Activated T-helper 1 cell treated with anti-CD3 and anti-CD28 coated beads, Interleukin-2, amount 50 U/mL, for 16 hours (primary cell): ENCODE measurements around the gene HERC2.
"Not testable (repeated sequence)": the region's sequence is repeated elsewhere in the genome, so short reads cannot be mapped to it uniquely, and the experiment has no call there.

Source experiments
- DNase-seq, 2 donors: peaks; one replicate each; pipeline ENCODE4 v3.0.0-alpha.2; 2020; ENCODE audit warnings: low read depth in 1 of 2, low spot score in 1 of 2

Gene HERC2

GRCh38 chr15:28132524-28133275 is 189.3 kb downstream of the HERC2 start:
- DNase-seq: no peak

- no peak for DNase-seq
Observed at GRCh38 chr15:28131946-28132345, 190.0 kb downstream of the HERC2 start.

GRCh38 chr15:28131400-28131799 is 190.6 kb downstream of the HERC2 start:
- DNase-seq: no peak

- DNase-seq: no peak
Observed at GRCh38 chr15:28130651-28131050, 191.3 kb downstream of the HERC2 start.

GRCh38 chr15:28129231-28129848 is 192.6 kb downstream of the HERC2 start:
- no peak for DNase-seq

GRCh38 chr15:28128031-28128430 is 193.9 kb downstream of the HERC2 start:
- no peak for DNase-seq

GRCh38 chr15:28127036-28127435 is 194.9 kb downstream of the HERC2 start:
- no peak for DNase-seq

GRCh38 chr15:28125673-28126651 is 196.0 kb downstream of the HERC2 start:
- no peak for DNase-seq

- DNase-seq: no peak
Observed at GRCh38 chr15:28124841-28125240, 197.1 kb downstream of the HERC2 start.

GRCh38 chr15:28123408-28124023 is 198.5 kb downstream of the HERC2 start:
- DNase-seq: no peak

GRCh38 chr15:28122038-28122949 is 199.7 kb downstream of the HERC2 start:
- DNase-seq: no peak

- DNase-seq: not testable (repeated sequence)
Observed at GRCh38 chr15:28121577-28121976, 200.4 kb downstream of the HERC2 start.

GRCh38 chr15:28120359-28120640 is 201.7 kb downstream of the HERC2 start:
- no peak for DNase-seq

GRCh38 chr15:28118531-28118930 is 203.4 kb downstream of the HERC2 start:
- no peak for DNase-seq

GRCh38 chr15:28118083-28118482 is 203.9 kb downstream of the HERC2 start:
- DNase-seq: no peak

GRCh38 chr15:28117432-28117990 is 204.5 kb downstream of the HERC2 start:
- DNase-seq: no peak

GRCh38 chr15:28116521-28117431 is 205.2 kb downstream of the HERC2 start:
- no peak for DNase-seq

GRCh38 chr15:28115871-28116270 is 206.1 kb downstream of the HERC2 start:
- DNase-seq: no peak
